Adrenal gland (tissue), 12 donors: Measurements from ENCODE around the gene RAD51B. TPM values are rescaled to one million over a fixed set of nuclear protein-coding genes. Genes with fewer than 3 reads are reported as not detected.
"Not testable (repeated sequence)": the region's sequence is repeated elsewhere in the genome, so short reads cannot be mapped to it uniquely, and the experiment has no call there.

ENCODE experiments used
- DNase-seq, 7 donors: peaks; one replicate each; pipeline ENCODE4 v3.0.0-alpha.2; 2019 to 2020
- H3K27ac ChIP-seq, 5 donors: fragments of 200-600 bp; sonication (generic) in 4 of 5; 1 replicate in 3 of 5; 2 replicates in 2 of 5; pipeline versions ENCODE4 v1.5.1 to v1.8.0; 2016 to 2020; ENCODE audit warnings: mild to moderate bottlenecking in 1 of 5
- H3K27me3 ChIP-seq: fragments of 200-600 bp; 2 replicates; pipeline ENCODE4 v1.8.0; 2021
- H3K36me3 ChIP-seq, 2 donors: fragments of 200-600 bp; replicated peaks in 1 of 2; 1 replicate in 1 of 2; 2 replicates in 1 of 2; pipeline versions ENCODE4 v1.5.1 to v1.8.0; 2018 to 2022
- H3K4me1 ChIP-seq, 2 donors: fragments of 200-600 bp; replicated peaks in 1 of 2; 1 replicate in 1 of 2; 2 replicates in 1 of 2; pipeline versions ENCODE4 v1.5.1 to v1.8.0; 2018 to 2021
- H3K4me3 ChIP-seq, 4 donors: fragments of 200-600 bp; sonication (generic) in 3 of 4; one replicate each; pipeline ENCODE4 v1.5.1; 2016 to 2018
- H3K9me3 ChIP-seq, 3 donors: fragments of 200-600 bp; sonication (generic) in 1 of 3; replicated peaks in 1 of 3; 1 replicate in 2 of 3; 2 replicates in 1 of 3; pipeline versions ENCODE4 v1.5.1 to v1.8.0; 2016 to 2021
- CTCF ChIP-seq, 6 experiments: fragments of 450-650 bp in 4 of 6; fragments of 200-600 bp in 2 of 6; sonication (generic) in 1 of 6; IDR thresholded peaks; 1 replicate in 5 of 6; 2 replicates in 1 of 6; pipeline versions ENCODE4 v1.5.1 to v1.8.0; 2016 to 2021; ENCODE audit warnings: antibody characterized with exemption in 6 of 6, mild to moderate bottlenecking in 2 of 6, moderate library complexity in 1 of 6
- POLR2A ChIP-seq, 2 donors: fragments of 450-650 bp; IDR thresholded peaks; one replicate each; pipeline ENCODE4 v1.6.1; 2017; ENCODE audit warnings: antibody characterized with exemption in 2 of 2, mild to moderate bottlenecking in 2 of 2, moderate library complexity in 1 of 2
- WGBS, 4 donors: extraction: QIAGEN DNeasy Blood & Tissue Kit in 2 of 4; methylation state at CpG; one replicate each; pipeline versions ENCODE4 v1.1.5 to v1.1.7; 2013 to 2017; 5-methylcytosine and 5-hydroxymethylcytosine counted together
- intact Hi-C, 2 donors: fragments of 100-400 bp; cut with DNase I; formaldehyde crosslinking; loops; one replicate each; pipeline versions ENCODE4 v1.14.1 to v1.15.0; 2022 to 2023
- polyA plus RNA-seq, 3 donors: library from polyadenylated mRNA; stranded (reverse); fragments of 200-250 nt in 2 of 3; fragments of 350-450 nt in 1 of 3; fragmentation: Illumina TruSeq in 1 of 3; extraction: RNeasy Lipid Tissue Mini Kit (QIAGEN cat#74804) in 1 of 3; gene quantifications; one replicate each; pipeline ENCODE4 v1.2.3, GENCODE V29; 2013 to 2014
- total RNA-seq, 9 donors: library from RNA; depleted of rRNA in 4 of 9; stranded (reverse); fragments of >200 nt in 4 of 9; fragments of 120-200 nt in 1 of 9; fragmentation: NEBNext Ultra II Directional in 1 of 9; extraction: Animal tissue kit (Norgen Biotek cat#: 25700) in 1 of 9; gene quantifications; one replicate each; pipeline versions ENCODE4 v1.1.0 to v1.2.4, GENCODE V29; 2013 to 2023
- donor health status: healthy with polysubstance abuse.
- donor health status: Bipolar disorder and iron deficiency.
- donor health status: DM: yes; HTN: yes; CAD: no.
- donor health status: DM: no; HTN: no; CAD: no.
- donor health status: DM: no; HTN: no; CAD: no.
- donor health status: DM: yes; HTN: yes; CAD: no.

Gene RAD51B
- total and polyA plus RNA-seq, 12 donors: 2.3 to 24.6 (median 12.4) TPM

DNA sequence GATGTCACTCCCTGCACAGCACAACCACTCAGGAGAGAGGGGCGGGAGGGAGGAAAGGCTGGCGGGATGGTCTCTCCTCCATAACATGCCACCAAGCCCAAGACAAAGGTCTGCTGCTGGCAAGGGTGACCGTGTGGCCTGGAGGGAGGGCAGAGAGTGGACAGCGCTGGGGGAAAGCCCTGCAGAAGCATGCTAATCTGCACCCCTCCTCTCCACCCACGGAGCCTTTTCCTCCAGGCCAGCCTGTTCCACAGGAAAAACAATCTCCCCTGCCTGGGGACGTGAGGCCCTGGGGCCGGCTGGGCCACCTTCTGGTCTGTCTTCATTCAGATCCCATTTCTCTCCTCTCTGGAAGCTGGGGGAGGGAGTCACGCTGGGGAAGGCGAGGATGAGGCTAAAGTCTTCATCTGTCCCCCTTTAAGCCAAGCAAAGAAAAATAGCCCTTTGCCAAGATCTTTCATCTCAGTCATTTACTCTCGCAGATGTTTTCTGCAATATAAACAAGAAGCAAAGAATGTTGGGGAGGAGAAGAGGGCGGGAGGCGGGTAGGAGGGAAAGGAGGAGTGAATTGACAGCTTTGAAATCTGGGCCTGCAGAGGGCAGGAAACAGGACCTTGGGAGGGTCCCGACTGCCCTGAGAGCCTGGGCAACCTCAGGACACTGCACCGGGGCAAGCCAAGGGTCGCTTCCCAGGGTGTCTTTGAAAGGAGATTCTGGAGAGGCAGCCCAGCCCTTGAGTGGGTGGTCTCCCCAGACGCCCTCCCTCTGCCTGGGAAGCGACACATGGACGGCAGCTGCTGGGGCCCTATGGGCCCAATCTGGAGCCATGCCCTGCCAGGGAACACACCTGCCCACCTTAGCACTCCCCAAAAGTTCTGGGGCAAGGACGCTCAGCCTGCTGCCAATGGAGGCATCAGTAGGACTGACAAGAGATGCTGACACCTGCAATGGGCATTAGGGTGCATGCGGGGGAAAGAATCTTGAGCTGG, 839.7 kb downstream of the RAD51B start:
- Histone ChIP-seq H3K36me3 (no peaks in the 10 kb centered on the region), H3K27ac (peak overlapping the region in 2 of 5 donors; percentile 1 to 59), H3K4me1 (peaks cover 7 to 19% of the 10 kb centered on the region in 2 donors), H3K4me3 (no peak overlapping the region), H3K27me3 (no peaks in the 10 kb centered on the region), H3K9me3 (no peaks in the 10 kb centered on the region)
- no peak for TF ChIP-seq POLR2A (IDR thresholded peaks at IDR 0.05)
- peak in 3 of 7 donors; percentile 14 to 48 (median 16) for DNase-seq
- 70 to 75% (median 73%) methylated on average over 18 to 20 of the region's 20 CpGs for WGBS, 4 donors
- intact Hi-C loops: no loop called here

DNA sequence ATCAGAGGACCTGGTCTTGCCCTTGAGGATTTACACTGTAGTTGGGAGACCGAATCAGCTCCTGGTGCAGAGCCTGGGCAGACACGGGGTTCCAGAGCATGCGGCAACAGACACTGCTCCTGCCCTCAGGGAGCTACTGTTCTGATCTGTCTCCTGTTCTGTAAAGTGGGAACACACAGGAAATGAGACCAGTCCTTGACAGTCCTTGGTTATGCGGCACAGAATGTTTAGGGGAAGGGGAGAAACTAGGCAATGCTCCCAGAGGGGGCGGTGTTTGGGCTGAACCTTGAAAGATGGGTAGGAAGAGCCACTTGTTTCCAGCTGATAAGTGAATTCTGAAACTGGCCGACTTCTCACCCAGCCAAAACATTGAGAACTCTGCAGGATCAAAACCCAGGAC, 840.9 kb downstream of the RAD51B start:
- Histone ChIP-seq H3K9me3 (no peaks in the 10 kb centered on the region), H3K27ac (no peak overlapping the region), H3K4me3 (no peak overlapping the region), H3K27me3 (no peaks in the 10 kb centered on the region), H3K36me3 (no peaks in the 10 kb centered on the region), H3K4me1 (peaks cover 0 to 20% of the 10 kb centered on the region in 2 donors)
- no peak for TF ChIP-seq CTCF (IDR thresholded peaks at IDR 0.05)
- no peak for TF ChIP-seq POLR2A (IDR thresholded peaks at IDR 0.05)
- intact Hi-C loops: no loop called here
- peak in 1 of 7 donors; percentile 31 for DNase-seq
- WGBS, 4 donors: 87 to 97% (median 90%) methylated on average over 6 of the region's 6 CpGs

DNA sequence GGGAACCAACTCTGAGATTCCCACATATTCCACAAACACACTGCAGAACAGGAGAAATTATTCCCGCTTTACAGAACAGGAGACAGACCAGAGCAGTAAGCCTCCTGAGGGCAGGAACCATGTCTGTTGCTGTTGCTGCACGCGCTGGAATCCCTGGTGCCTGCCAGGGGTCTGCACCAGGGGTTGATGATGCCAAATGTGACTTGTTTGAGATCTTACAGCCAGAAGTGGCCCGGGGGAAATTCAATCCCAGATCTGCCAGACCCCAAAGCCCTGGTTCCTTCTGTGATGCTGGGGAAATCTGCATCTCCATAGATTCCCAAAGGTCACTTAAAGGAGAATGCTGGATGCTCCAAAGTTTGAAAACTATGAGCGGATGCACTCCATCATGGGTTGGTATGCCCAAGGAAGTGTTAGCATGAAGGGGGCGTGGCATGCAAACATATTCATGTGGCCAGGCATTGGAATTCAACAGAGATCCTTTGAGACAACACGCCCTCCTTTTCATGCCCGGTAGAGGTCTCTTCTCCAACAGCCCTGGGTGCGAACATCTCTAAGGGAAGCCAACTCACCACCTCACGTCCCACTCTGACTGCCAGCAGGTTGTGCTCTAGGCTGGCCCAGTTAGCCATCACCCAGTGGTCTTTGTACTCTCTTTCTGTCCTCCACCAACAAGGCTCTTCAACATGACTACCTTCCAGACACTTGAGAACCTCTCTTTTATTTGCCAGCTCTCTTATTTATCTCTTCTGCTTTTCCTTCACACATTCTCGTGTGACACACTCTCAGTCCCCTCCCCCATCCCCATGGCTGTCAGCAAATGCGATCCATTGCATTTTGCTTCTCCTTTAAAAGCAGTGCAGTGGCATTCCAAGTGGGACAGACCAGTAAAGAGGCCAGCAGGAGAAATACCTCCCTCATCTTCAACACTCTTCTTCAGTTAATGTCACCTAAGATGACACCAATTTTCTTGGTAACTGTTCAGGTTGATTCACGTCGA, 841.9 kb downstream of the RAD51B start:
- 89 to 94% (median 93%) methylated on average over 12 to 14 of the region's 14 CpGs for WGBS, 4 donors
- no peak for TF ChIP-seq CTCF (IDR thresholded peaks at IDR 0.05)
- TF ChIP-seq POLR2A (IDR thresholded peaks at IDR 0.05): no peak
- no peaks in the 10 kb centered on the region for H3K27me3 ChIP-seq
- H3K4me1 ChIP-seq: peaks cover 0 to 30% of the 10 kb centered on the region in 2 donors
- H3K4me3 ChIP-seq: no peak overlapping the region
- intact Hi-C loops: no loop called here
- H3K36me3 ChIP-seq: no peaks in the 10 kb centered on the region
- H3K9me3 ChIP-seq: no peaks in the 10 kb centered on the region
- no peak overlapping the region for H3K27ac ChIP-seq
- peak in 3 of 7 donors; percentile 9 to 29 (median 17) for DNase-seq

DNA sequence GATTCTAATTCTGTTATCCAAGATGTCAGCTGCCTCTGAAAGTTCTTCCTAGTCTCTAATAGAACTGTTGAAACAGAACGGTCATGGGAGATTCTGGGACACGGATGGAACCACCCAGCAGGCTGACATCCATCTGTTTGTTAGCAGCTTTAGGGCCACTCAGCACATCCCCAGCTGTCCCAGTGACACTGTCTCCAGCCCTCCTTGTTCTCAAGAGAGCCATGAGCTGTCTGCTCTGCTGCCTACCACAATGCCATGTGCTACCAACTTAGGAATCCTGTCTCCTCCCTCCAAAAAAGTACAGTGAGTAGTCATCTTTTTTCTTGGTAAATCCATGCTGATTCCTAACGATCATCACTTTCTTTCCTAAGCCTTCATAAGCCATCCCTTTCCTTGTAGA, 842.8 kb downstream of the RAD51B start:
- H3K9me3 ChIP-seq: no peaks in the 10 kb centered on the region
- no peaks in the 10 kb centered on the region for H3K36me3 ChIP-seq
- intact Hi-C loops: no loop called here
- 74 to 90% (median 77%) methylated on average over 3 of the region's 3 CpGs for WGBS, 4 donors
- H3K27ac ChIP-seq: no peak overlapping the region
- H3K4me3 ChIP-seq: no peak overlapping the region
- no peak for TF ChIP-seq POLR2A (IDR thresholded peaks at IDR 0.05)
- no peak for TF ChIP-seq CTCF (IDR thresholded peaks at IDR 0.05)
- H3K27me3 ChIP-seq: no peaks in the 10 kb centered on the region
- peaks cover 0 to 32% of the 10 kb centered on the region in 2 donors for H3K4me1 ChIP-seq
- DNase-seq: peak in 1 of 7 donors; percentile 42

- H3K27ac ChIP-seq, H3K4me3 ChIP-seq, H3K36me3 ChIP-seq, H3K27me3 ChIP-seq, intact Hi-C loops, H3K9me3 ChIP-seq: not testable (repeated sequence)
- peak in 2 of 7 donors; percentile 13 to 38 for DNase-seq
- peaks cover 0 to 36% of the 10 kb centered on the region in 2 donors for H3K4me1 ChIP-seq
- WGBS, 4 donors: 77 to 92% (median 87%) methylated on average over 5 to 6 of the region's 6 CpGs
These were observed 843.2 kb downstream of the RAD51B start for GRCh38 chr14:68662826-68663225.
